Type B pancreatic cell (in vitro differentiated cells): Measurements from ENCODE around the gene FAXDC2. TPM values are rescaled to one million over a fixed set of nuclear protein-coding genes. Genes with fewer than 3 reads are reported as not detected.

Experiments
- DNase-seq: peaks from one replicate; pipeline ENCODE4 v3.0.0; 2021; ENCODE audit warnings: mixed read lengths; ENCODE audit not compliant: unreplicated experiment; ENCODE audit errors: extremely low spot score
- H3K27ac Mint-ChIP-seq: 2 replicates; pipeline ENCODE4 v1.8.0; 2021; ENCODE audit warnings: mild to moderate bottlenecking, mixed read lengths
- H3K27me3 Mint-ChIP-seq: 2 replicates; pipeline ENCODE4 v1.8.0; 2021; ENCODE audit warnings: mixed read lengths
- H3K36me3 Mint-ChIP-seq: 2 replicates; pipeline ENCODE4 v1.8.0; 2021; ENCODE audit warnings: mixed read lengths
- H3K4me1 Mint-ChIP-seq: one replicate; pipeline ENCODE4 v1.8.0; 2021; ENCODE audit warnings: mixed read lengths; ENCODE audit not compliant: unreplicated experiment
- H3K4me3 Mint-ChIP-seq: 2 replicates; pipeline ENCODE4 v1.8.0; 2021; ENCODE audit warnings: mild to moderate bottlenecking, mixed read lengths
- H3K9me3 Mint-ChIP-seq: 2 replicates; pipeline ENCODE4 v1.8.0; 2021; ENCODE audit warnings: mixed read lengths
- total RNA-seq: library from RNA; stranded (reverse); gene quantifications from 2 replicates; pipeline ENCODE4 v1.2.1, GENCODE V29; 2021; ENCODE audit warnings: low replicate concordance
- TF ChIP-seq, protein P1 (sequence below): fragments of 200-600 bp; sonication (generic); conservative IDR thresholded peaks from 2 replicates; pipeline ENCODE4 v1.5.0; 2021; ENCODE audit warnings: antibody characterized with exemption, mild to moderate bottlenecking

The FAXDC2 gene
- total RNA-seq, 1 donor from 2014 or later, result 24.9 TPM

DNA sequence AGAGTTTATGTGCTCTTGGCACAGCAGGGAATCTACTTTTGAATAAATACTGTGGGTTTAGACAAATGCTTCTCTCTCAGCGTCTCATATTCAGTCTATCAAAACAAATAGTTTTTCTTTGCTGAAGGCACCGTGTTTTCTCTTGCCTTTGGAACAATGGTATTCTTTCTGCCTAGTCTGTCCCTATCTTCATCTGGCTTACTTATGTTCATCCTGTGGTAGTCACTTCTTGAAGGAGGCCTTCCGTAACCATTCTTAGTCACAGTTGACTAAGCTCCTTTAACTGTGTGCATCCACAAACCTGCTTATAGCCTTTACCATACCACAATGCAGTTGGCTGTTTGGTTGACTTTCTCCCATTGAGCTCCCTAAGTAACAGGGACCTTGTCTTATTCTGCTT lies 49.3 kb downstream of the FAXDC2 start:
- H3K36me3 Mint-ChIP-seq, result peaks cover 58% of the 10 kb centered on the region
- no peaks in the 10 kb centered on the region for H3K4me1 Mint-ChIP-seq
- H3K4me3 Mint-ChIP-seq, result no peak overlapping the region
- DNase-seq, result no peak
- TF ChIP-seq, protein P1, sequence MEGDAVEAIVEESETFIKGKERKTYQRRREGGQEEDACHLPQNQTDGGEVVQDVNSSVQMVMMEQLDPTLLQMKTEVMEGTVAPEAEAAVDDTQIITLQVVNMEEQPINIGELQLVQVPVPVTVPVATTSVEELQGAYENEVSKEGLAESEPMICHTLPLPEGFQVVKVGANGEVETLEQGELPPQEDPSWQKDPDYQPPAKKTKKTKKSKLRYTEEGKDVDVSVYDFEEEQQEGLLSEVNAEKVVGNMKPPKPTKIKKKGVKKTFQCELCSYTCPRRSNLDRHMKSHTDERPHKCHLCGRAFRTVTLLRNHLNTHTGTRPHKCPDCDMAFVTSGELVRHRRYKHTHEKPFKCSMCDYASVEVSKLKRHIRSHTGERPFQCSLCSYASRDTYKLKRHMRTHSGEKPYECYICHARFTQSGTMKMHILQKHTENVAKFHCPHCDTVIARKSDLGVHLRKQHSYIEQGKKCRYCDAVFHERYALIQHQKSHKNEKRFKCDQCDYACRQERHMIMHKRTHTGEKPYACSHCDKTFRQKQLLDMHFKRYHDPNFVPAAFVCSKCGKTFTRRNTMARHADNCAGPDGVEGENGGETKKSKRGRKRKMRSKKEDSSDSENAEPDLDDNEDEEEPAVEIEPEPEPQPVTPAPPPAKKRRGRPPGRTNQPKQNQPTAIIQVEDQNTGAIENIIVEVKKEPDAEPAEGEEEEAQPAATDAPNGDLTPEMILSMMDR, result no peak
- H3K9me3 Mint-ChIP-seq, result no peaks in the 10 kb centered on the region
- no peaks in the 10 kb centered on the region for H3K27me3 Mint-ChIP-seq
- H3K27ac Mint-ChIP-seq, result no peak overlapping the region

GRCh38 chr5:154800582-154800981 lies 49.8 kb downstream of the FAXDC2 start:
- H3K36me3 Mint-ChIP-seq, result peaks cover 56% of the 10 kb centered on the region
- H3K4me3 Mint-ChIP-seq, result no peak overlapping the region
- H3K4me1 Mint-ChIP-seq, result no peaks in the 10 kb centered on the region
- no peak overlapping the region for H3K27ac Mint-ChIP-seq
- TF ChIP-seq, protein P1, result no peak
- H3K9me3 Mint-ChIP-seq, result no peaks in the 10 kb centered on the region
- H3K27me3 Mint-ChIP-seq, result no peaks in the 10 kb centered on the region
- no peak for DNase-seq

DNA sequence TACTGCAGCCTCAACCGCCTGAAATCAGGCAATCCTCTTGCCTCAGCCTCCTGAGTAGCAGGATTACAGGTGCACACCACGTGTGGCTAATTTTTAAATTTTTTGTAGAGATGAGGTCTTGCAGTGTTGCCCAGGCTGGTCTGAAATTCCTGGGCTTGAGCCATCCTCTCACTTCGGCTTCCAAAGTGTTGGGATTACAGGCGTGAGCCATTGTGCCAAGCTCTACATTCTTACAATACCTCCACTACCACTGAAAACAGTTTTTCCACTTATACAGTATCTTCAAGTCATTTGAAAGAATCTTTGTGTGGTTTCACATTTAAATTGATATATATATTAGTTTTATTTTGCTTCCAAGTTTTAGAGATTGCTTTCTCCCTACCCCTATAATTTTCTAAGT lies 52.6 kb downstream of the FAXDC2 start:
- Mint-ChIP-seq H3K36me3 (peaks cover 49% of the 10 kb centered on the region), H3K4me1 (no peaks in the 10 kb centered on the region), H3K9me3 (no peaks in the 10 kb centered on the region), H3K4me3 (no peak overlapping the region), H3K27ac (no peak overlapping the region), H3K27me3 (no peaks in the 10 kb centered on the region)
- TF ChIP-seq, protein P1, result no peak
- DNase-seq, result no peak

DNA sequence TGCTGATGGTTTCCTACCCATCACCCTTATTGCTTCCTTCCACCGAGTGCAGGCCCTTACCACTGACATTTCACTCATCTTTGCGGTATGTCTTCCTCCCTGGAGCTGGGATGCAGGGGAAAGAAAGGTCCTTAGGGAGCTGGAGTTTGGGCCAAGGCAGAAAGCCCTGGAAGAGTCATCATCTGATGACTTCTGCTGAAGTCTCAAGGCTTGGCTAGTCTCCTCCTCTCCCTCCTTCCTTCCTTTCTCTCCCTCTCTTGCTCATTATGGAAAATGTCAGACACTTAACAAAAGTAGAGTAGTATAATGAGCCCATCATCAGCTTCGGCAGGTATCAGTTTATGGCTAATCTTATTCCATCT lies 55.2 kb downstream of the FAXDC2 start:
- no peak for DNase-seq
- Mint-ChIP-seq H3K9me3 (no peaks in the 10 kb centered on the region), H3K4me1 (no peaks in the 10 kb centered on the region), H3K27ac (no peak overlapping the region), H3K36me3 (peaks cover 34% of the 10 kb centered on the region), H3K4me3 (no peak overlapping the region), H3K27me3 (no peaks in the 10 kb centered on the region)
- TF ChIP-seq, protein P1, result no peak

- H3K36me3 Mint-ChIP-seq, result peaks cover 34% of the 10 kb centered on the region
- H3K9me3 Mint-ChIP-seq, result no peaks in the 10 kb centered on the region
- no peak overlapping the region for H3K4me3 Mint-ChIP-seq
- H3K27ac Mint-ChIP-seq, result peak overlapping the region; percentile 6
- TF ChIP-seq, protein P1, result no peak
- H3K4me1 Mint-ChIP-seq, result no peaks in the 10 kb centered on the region
- no peak for DNase-seq
- no peaks in the 10 kb centered on the region for H3K27me3 Mint-ChIP-seq
Observed at GRCh38 chr5:154794525-154795234, 55.7 kb downstream of the FAXDC2 start.
